ENCODE measurements around the gene HEXD.

The HEXD gene

DNA sequence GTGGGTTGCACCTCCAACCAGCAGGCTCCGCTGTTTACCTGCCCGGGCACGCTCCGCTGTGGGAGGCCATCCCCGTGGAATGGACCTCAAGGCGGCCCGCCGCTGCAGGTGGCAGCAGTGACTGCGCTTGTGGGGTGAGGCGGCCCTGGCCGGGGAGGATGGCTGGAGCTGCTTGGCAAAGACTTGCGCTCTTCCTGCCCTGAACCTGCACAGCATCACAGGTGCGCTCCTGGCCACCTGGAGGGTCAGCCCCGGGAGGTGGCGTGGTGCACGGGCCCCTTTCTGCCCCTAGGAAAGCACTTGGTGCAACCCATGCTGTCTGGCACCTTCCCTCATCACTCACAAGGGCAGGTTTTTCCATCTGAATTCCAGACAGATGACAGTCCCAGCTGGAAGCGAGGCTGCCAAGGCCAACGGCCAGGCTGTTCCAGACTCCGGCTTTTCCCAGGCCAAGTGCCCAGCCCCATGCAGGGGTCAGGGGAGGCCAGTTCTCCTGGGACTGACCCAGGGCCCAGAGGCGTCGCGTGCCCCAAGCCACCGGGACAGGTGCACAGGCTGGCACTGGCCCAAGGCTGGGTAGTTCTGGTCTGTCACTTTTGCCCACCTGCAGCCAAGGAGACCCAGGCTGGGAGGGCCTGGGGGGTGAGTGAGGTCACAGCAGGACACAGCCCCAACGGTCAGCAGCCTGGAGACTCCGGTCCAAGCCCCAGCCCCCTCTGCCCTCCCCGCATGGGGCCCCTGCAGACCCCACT, 33.2 kb upstream of the HEXD start:
- Histone ChIP-seq H2AFZ (ENCODE audit: low read length) (no peak overlapping the region), H3K27me3 (replicated peaks; ENCODE audit: insufficient read depth, low read length) (no peaks in the 10 kb centered on the region), H3K9me3 (replicated peaks; ENCODE audit: insufficient read depth, low read length) (no peaks in the 10 kb centered on the region), H3K36me3 (replicated peaks; ENCODE audit: insufficient read depth, low read length) (no peaks in the 10 kb centered on the region), H3K4me3 (ENCODE audit: low read length) (no peak overlapping the region), H3K4me1 (ENCODE audit: low read length) (peaks cover 3% of the 10 kb centered on the region; the same call in 1 of the 2 replicates), H3K79me2 (ENCODE audit: low read length) (no peaks in the 10 kb centered on the region), H4K20me1 (ENCODE audit: insufficient read depth, low read length) (no peaks in the 10 kb centered on the region), H3K27ac (ENCODE audit: low read length) (no peak overlapping the region), H3K9ac (ENCODE audit: low read length) (no peak overlapping the region), H3K9me2 (replicated peaks; ENCODE audit: insufficient read depth, low read length) (no peaks in the 10 kb centered on the region), H3F3A (ENCODE audit: insufficient read depth, low read length) (no peaks in the 10 kb centered on the region), H3K4me2 (ENCODE audit: low read depth, low read length) (no peak overlapping the region; the same call in 1 of the 2 replicates)
- peak; percentile 23; the same call in 1 of the 2 replicates for TF ChIP-seq CTCF (IDR thresholded peaks at IDR 0.05; ENCODE audit: low read length)
- TF ChIP-seq EZH2phosphoT487 (IDR thresholded peaks at IDR 0.05; ENCODE audit: low read length), result no peak
- no peak for TF ChIP-seq EZH2 (optimal IDR thresholded peaks at IDR 0.05; ENCODE audit: low read depth, low read length)
- DNase-seq, result peak; percentile 27

- H3K27me3 ChIP-seq (replicated peaks; ENCODE audit: insufficient read depth, low read length), result no peaks in the 10 kb centered on the region
- H3K27ac ChIP-seq (ENCODE audit: low read length), result no peak overlapping the region
- no peak overlapping the region for H3K4me2 ChIP-seq (ENCODE audit: low read depth, low read length)
- DNase-seq, result no peak
- H3K4me3 ChIP-seq (ENCODE audit: low read length), result no peak overlapping the region
- no peaks in the 10 kb centered on the region for H4K20me1 ChIP-seq (ENCODE audit: insufficient read depth, low read length)
- H3K36me3 ChIP-seq (replicated peaks; ENCODE audit: insufficient read depth, low read length), result no peaks in the 10 kb centered on the region
- H2AFZ ChIP-seq (ENCODE audit: low read length), result no peak overlapping the region
- H3K9me2 ChIP-seq (replicated peaks; ENCODE audit: insufficient read depth, low read length), result no peaks in the 10 kb centered on the region
- no peak overlapping the region for H3K9ac ChIP-seq (ENCODE audit: low read length)
- peaks cover 3% of the 10 kb centered on the region; the same call in 1 of the 2 replicates for H3K4me1 ChIP-seq (ENCODE audit: low read length)
- no peaks in the 10 kb centered on the region for H3F3A ChIP-seq (ENCODE audit: insufficient read depth, low read length)
- H3K9me3 ChIP-seq (replicated peaks; ENCODE audit: insufficient read depth, low read length), result no peaks in the 10 kb centered on the region
- TF ChIP-seq EZH2phosphoT487 (IDR thresholded peaks at IDR 0.05; ENCODE audit: low read length) (no peak), CTCF (IDR thresholded peaks at IDR 0.05; ENCODE audit: low read length) (no peak), EZH2 (optimal IDR thresholded peaks at IDR 0.05; ENCODE audit: low read depth, low read length) (no peak)
- H3K79me2 ChIP-seq (ENCODE audit: low read length), result no peaks in the 10 kb centered on the region
These were observed 32.4 kb upstream of the HEXD start for GRCh38 chr17:82385559-82386254.

DNA sequence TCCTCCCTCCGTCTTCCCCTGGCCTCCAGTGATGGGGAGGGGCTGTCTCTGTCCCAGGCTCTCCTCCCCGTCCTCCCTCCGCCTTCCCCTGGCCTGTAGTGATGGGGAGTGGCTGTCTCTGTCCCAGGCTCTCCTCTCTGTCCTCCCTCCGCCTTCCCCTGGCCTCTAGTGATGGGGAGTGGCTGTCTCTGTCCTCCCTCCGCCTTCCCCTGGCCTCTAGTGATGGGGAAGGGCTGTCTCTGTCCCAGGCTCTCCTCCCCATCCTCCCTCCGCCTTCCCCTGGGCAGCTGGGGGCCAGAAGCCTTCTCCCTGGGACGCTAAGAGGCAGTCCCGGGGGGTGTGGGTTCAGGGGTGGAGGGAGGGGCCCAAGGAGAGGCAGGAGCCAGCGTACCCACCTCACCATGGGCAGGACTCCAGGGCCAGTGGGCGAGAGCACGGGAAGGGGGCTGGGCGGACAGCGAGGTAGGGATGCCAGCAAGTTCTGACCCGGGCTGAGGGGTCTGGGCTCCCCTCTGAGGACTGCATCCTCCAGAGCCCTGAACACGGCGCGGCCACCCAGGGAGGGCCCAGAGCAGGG, 31.8 kb upstream of the HEXD start:
- H3K9me3 ChIP-seq (replicated peaks; ENCODE audit: insufficient read depth, low read length), result no peaks in the 10 kb centered on the region
- H3K79me2 ChIP-seq (ENCODE audit: low read length), result no peaks in the 10 kb centered on the region
- H3K4me3 ChIP-seq (ENCODE audit: low read length), result no peak overlapping the region
- TF ChIP-seq EZH2 (optimal IDR thresholded peaks at IDR 0.05; ENCODE audit: low read depth, low read length), result no peak
- no peak for TF ChIP-seq EZH2phosphoT487 (IDR thresholded peaks at IDR 0.05; ENCODE audit: low read length)
- TF ChIP-seq CTCF (IDR thresholded peaks at IDR 0.05; ENCODE audit: low read length), result no peak
- no peaks in the 10 kb centered on the region for H3K27me3 ChIP-seq (replicated peaks; ENCODE audit: insufficient read depth, low read length)
- no peak overlapping the region for H3K4me2 ChIP-seq (ENCODE audit: low read depth, low read length)
- no peak overlapping the region for H3K27ac ChIP-seq (ENCODE audit: low read length)
- no peak overlapping the region for H3K9ac ChIP-seq (ENCODE audit: low read length)
- DNase-seq, result no peak
- H3K9me2 ChIP-seq (replicated peaks; ENCODE audit: insufficient read depth, low read length), result no peaks in the 10 kb centered on the region
- H2AFZ ChIP-seq (ENCODE audit: low read length), result no peak overlapping the region
- peaks cover 3% of the 10 kb centered on the region; the same call in 1 of the 2 replicates for H3K4me1 ChIP-seq (ENCODE audit: low read length)
- no peaks in the 10 kb centered on the region for H3K36me3 ChIP-seq (replicated peaks; ENCODE audit: insufficient read depth, low read length)
- H3F3A ChIP-seq (ENCODE audit: insufficient read depth, low read length), result no peaks in the 10 kb centered on the region
- H4K20me1 ChIP-seq (ENCODE audit: insufficient read depth, low read length), result no peaks in the 10 kb centered on the region
